Measurements from ENCODE around the gene DGKH. TPM values are rescaled to one million over a fixed set of nuclear protein-coding genes. Genes with fewer than 3 reads are reported as not detected.

The DGKH gene
- total RNA-seq, 1 experiment from 2014 or later, result 7.3 TPM

DNA sequence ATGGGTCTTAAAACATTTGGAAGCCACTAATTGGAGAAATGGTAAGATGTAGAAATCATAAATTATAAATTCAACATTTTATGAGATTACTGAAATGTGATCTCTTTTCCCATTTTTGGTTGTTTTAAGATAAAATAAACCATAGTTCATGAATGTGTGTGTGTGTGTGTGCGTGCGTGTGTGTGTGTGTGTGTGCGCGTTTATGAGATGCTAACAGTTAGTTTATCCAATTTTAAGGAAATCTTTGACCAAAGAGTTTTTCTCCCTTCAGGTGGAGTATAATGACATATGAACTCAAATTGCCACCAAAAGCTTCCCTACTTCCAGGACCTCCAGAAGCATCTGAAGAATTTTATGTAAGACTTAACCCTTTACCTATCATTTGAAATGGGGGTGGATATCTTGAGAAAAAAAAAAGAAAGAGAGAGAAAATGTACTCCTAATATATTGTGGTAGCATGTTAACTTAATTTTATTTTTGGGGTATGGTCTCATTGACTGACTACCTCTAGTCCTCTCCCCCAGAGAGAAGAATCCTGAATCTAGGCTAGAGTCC lies 125.4 kb downstream of the DGKH start:
- no peak overlapping the region for H3K4me3 ChIP-seq (ENCODE audit: low read length)
- no peak overlapping the region for H3K9ac ChIP-seq (ENCODE audit: low read length)
- no peak overlapping the region for H2AFZ ChIP-seq (ENCODE audit: low read length)
- no peaks in the 10 kb centered on the region for H3K9me2 ChIP-seq (replicated peaks; ENCODE audit: insufficient read depth, low read length)
- H3K27ac ChIP-seq (ENCODE audit: low read length), result no peak overlapping the region
- H3K79me2 ChIP-seq (ENCODE audit: low read length), result no peaks in the 10 kb centered on the region
- no peak for DNase-seq
- no peaks in the 10 kb centered on the region for H3K27me3 ChIP-seq (ENCODE audit: low read length)
- H3K36me3 ChIP-seq (ENCODE audit: insufficient read depth, low read length), result no peaks in the 10 kb centered on the region
- H3K4me1 ChIP-seq (ENCODE audit: low read length), result no peaks in the 10 kb centered on the region
- H4K20me1 ChIP-seq (ENCODE audit: insufficient read depth, low read depth, low read length), result no peaks in the 10 kb centered on the region
- no peaks in the 10 kb centered on the region for H3K9me3 ChIP-seq (ENCODE audit: low read length)
- H3K4me2 ChIP-seq (ENCODE audit: low read depth, low read length, poor library complexity, severe bottlenecking), result no peak overlapping the region

DNA sequence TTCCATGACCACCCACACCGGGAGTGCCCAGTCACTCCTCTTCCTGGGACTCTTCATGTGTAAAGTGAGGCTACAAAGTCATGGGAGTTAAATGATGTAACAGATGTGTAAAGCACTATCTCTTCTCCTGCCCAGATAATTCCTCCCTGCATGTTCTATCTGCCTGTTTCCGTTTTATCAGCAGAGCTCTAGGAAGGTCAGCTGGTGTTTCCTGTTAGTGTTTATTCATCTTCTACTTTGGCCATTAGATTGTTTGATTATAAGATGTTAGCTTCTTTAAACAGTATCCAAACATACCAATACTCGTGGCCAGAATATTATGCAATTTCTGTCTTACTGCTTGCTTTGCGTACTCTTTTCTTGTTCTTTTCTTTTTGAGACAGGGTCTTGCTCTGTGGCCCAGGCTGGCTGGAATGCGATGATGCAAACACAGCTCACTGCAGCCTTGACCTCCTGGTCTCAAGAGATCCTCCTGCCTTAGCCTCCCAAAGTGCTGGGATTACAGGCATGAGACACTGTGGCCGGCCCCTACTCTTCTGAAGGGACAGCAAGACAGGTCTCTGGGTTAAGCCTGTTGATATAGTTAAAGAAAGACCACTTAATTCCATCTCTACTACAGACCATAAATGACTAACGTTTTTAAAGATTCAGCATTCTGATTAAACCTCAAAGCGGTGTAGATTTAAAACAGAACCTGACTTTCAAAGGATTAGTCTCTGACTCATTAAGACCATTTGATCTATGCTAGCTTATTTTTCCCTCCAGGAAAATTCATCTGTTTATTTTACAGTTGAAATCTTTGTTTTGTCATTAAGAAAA lies 126.1 kb downstream of the DGKH start:
- no peak overlapping the region for H3K27ac ChIP-seq (ENCODE audit: low read length)
- H3K36me3 ChIP-seq (ENCODE audit: insufficient read depth, low read length), result no peaks in the 10 kb centered on the region
- H2AFZ ChIP-seq (ENCODE audit: low read length), result no peak overlapping the region
- H3K27me3 ChIP-seq (ENCODE audit: low read length), result no peaks in the 10 kb centered on the region
- DNase-seq, result no peak
- no peak overlapping the region for H3K4me3 ChIP-seq (ENCODE audit: low read length)
- H3K9ac ChIP-seq (ENCODE audit: low read length), result no peak overlapping the region
- no peaks in the 10 kb centered on the region for H3K9me2 ChIP-seq (replicated peaks; ENCODE audit: insufficient read depth, low read length)
- H3K79me2 ChIP-seq (ENCODE audit: low read length), result no peaks in the 10 kb centered on the region
- H3K4me2 ChIP-seq (ENCODE audit: low read depth, low read length, poor library complexity, severe bottlenecking), result no peak overlapping the region
- no peaks in the 10 kb centered on the region for H3K9me3 ChIP-seq (ENCODE audit: low read length)
- H4K20me1 ChIP-seq (ENCODE audit: insufficient read depth, low read depth, low read length), result no peaks in the 10 kb centered on the region
- no peaks in the 10 kb centered on the region for H3K4me1 ChIP-seq (ENCODE audit: low read length)

DNA sequence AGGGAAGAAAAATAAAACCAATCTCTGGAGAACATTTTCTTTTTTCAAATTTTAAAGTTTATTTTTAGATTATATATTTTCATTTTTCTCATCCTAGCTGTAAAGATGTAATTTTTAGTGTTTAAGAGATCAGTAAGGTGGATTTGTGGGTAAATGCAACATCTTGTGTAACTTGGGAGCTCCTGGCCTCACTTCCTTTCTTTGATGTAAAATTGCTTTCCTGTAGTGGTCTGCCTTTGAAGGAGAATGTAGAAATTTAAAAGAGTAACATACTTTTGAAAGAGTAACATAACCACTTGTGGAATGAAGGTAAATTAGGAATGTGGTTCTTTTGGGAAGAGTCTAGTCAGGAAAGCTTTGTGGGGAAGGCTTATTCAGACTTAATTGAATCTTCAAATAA lies 127.8 kb downstream of the DGKH start:
- DNase-seq, result no peak
- no peak overlapping the region for H3K27ac ChIP-seq (ENCODE audit: low read length)
- H3K79me2 ChIP-seq (ENCODE audit: low read length), result no peaks in the 10 kb centered on the region
- no peaks in the 10 kb centered on the region for H3K9me3 ChIP-seq (ENCODE audit: low read length)
- no peaks in the 10 kb centered on the region for H3K9me2 ChIP-seq (replicated peaks; ENCODE audit: insufficient read depth, low read length)
- no peak overlapping the region for H3K4me2 ChIP-seq (ENCODE audit: low read depth, low read length, poor library complexity, severe bottlenecking)
- H3K9ac ChIP-seq (ENCODE audit: low read length), result no peak overlapping the region
- no peaks in the 10 kb centered on the region for H4K20me1 ChIP-seq (ENCODE audit: insufficient read depth, low read depth, low read length)
- H3K4me3 ChIP-seq (ENCODE audit: low read length), result no peak overlapping the region
- H2AFZ ChIP-seq (ENCODE audit: low read length), result no peak overlapping the region
- H3K4me1 ChIP-seq (ENCODE audit: low read length), result peaks cover under 1% of the 10 kb centered on the region
- no peaks in the 10 kb centered on the region for H3K36me3 ChIP-seq (ENCODE audit: insufficient read depth, low read length)
- no peaks in the 10 kb centered on the region for H3K27me3 ChIP-seq (ENCODE audit: low read length)

DNA sequence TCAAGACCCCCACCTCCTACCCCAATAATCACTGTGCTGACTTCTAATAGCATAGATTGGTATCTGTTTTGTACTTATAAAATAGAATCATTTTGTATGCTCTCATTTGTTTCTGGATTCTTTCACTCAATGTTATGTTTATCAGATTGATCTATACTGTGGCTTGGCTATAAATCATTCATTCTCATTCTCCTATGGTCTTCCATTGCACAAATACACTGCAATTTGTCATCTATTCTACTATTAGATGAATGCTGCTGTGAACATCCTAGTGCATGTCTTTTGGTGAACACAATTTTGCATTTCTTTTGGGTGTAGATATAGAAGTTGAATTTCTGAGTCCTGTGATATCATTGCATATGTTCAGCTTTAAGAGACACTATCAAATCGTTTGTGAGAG lies 128.7 kb downstream of the DGKH start:
- Histone ChIP-seq H3K36me3 (ENCODE audit: insufficient read depth, low read length) (no peaks in the 10 kb centered on the region), H3K79me2 (ENCODE audit: low read length) (no peaks in the 10 kb centered on the region), H3K27ac (ENCODE audit: low read length) (no peak overlapping the region), H3K9ac (ENCODE audit: low read length) (no peak overlapping the region), H3K27me3 (ENCODE audit: low read length) (no peaks in the 10 kb centered on the region), H3K9me2 (replicated peaks; ENCODE audit: insufficient read depth, low read length) (no peaks in the 10 kb centered on the region), H4K20me1 (ENCODE audit: insufficient read depth, low read depth, low read length) (no peaks in the 10 kb centered on the region), H3K4me3 (ENCODE audit: low read length) (no peak overlapping the region), H3K9me3 (ENCODE audit: low read length) (no peaks in the 10 kb centered on the region), H3K4me2 (ENCODE audit: low read depth, low read length, poor library complexity, severe bottlenecking) (no peak overlapping the region), H3K4me1 (ENCODE audit: low read length) (peaks cover 6% of the 10 kb centered on the region), H2AFZ (ENCODE audit: low read length) (no peak overlapping the region)
- DNase-seq, result no peak

DNA sequence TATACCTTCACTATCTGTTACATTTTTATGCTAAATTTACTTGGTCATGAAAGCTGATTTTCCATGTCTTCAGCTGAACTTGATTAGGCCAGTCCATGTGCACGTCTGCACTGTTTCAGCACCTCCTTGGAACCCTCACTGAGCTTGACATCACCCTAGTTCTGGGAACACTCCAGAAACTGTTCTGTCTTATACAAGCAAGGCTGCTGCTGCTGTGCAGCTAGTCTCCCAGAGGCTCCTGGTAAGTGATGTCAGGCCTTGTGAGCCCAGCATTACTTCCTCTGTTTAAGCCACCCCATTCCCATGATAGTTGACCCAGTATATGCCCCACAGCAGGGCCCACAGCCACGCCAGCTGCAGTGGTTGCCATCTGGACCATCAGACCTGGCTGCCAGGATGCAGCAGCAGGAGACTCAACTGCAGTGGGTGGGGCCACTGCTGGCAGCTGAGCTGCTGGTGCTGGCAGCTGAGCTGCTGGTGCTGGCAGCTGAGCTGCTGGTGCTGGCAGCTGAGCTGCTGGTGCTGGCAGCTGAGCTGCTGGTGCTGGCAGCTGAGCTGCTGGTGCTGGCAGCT lies 133.0 kb downstream of the DGKH start:
- no peaks in the 10 kb centered on the region for H3K36me3 ChIP-seq (ENCODE audit: insufficient read depth, low read length)
- H3K9ac ChIP-seq (ENCODE audit: low read length), result no peak overlapping the region
- no peaks in the 10 kb centered on the region for H3K9me3 ChIP-seq (ENCODE audit: low read length)
- no peak overlapping the region for H3K4me2 ChIP-seq (ENCODE audit: low read depth, low read length, poor library complexity, severe bottlenecking)
- no peaks in the 10 kb centered on the region for H3K27me3 ChIP-seq (ENCODE audit: low read length)
- H4K20me1 ChIP-seq (ENCODE audit: insufficient read depth, low read depth, low read length), result no peaks in the 10 kb centered on the region
- no peak overlapping the region for H3K27ac ChIP-seq (ENCODE audit: low read length)
- H3K79me2 ChIP-seq (ENCODE audit: low read length), result no peaks in the 10 kb centered on the region
- no peak overlapping the region for H2AFZ ChIP-seq (ENCODE audit: low read length)
- H3K4me3 ChIP-seq (ENCODE audit: low read length), result no peak overlapping the region
- peaks cover 6% of the 10 kb centered on the region for H3K4me1 ChIP-seq (ENCODE audit: low read length)
- no peaks in the 10 kb centered on the region for H3K9me2 ChIP-seq (replicated peaks; ENCODE audit: insufficient read depth, low read length)
- DNase-seq, result no peak

DNA sequence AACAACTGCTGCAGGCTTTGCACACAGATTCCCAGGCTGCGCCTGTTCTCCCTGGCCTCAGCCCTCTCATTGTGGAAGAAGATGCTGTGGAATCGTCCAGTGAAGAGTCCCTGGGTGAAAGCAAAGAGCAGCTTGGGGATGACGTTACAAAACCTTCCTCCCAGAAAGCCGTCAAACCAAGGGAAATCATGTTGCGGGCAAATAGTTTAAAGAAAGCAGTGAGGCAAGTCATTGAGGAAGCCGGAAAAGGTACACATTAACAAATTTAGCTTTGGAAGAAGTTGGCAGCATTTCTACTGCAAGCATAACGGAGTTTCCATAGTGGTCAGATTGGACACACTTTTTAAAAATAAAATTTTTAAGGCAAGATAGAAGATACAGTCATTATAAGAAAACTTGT lies 140.6 kb downstream of the DGKH start:
- Histone ChIP-seq H3K4me3 (ENCODE audit: low read length) (no peak overlapping the region), H3K79me2 (ENCODE audit: low read length) (no peaks in the 10 kb centered on the region), H2AFZ (ENCODE audit: low read length) (no peak overlapping the region)

DNA sequence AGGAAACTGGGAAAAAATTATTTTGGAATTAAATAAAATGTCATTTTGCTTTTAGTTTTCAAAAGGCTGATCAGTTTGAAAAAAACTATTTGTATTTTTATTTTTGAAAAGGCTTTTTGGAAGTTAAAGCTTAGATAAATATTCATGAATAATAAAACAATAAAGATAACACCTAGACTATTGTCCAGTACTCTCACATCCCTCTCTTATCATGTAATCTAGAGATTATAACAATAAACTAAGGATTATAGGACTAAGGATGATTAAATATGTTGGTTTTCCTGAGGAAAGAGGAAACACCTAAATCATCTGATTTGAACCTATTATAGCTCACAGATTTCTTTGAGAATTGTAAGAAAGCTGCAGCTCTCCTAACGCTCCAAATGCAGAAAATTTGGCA lies 142.1 kb downstream of the DGKH start:
- no peak overlapping the region for H2AFZ ChIP-seq (ENCODE audit: low read length)

More for the DNA sequence above, 140.6 kb downstream of the DGKH start:
- Histone ChIP-seq H4K20me1 (ENCODE audit: insufficient read depth, low read depth, low read length) (no peaks in the 10 kb centered on the region), H3K36me3 (ENCODE audit: insufficient read depth, low read length) (no peaks in the 10 kb centered on the region), H3K4me1 (ENCODE audit: low read length) (no peaks in the 10 kb centered on the region), H3K9me2 (replicated peaks; ENCODE audit: insufficient read depth, low read length) (no peaks in the 10 kb centered on the region; the same call in 1 of the 2 replicates), H3K4me2 (ENCODE audit: low read depth, low read length, poor library complexity, severe bottlenecking) (no peak overlapping the region), H3K27me3 (ENCODE audit: low read length) (no peaks in the 10 kb centered on the region), H3K9ac (ENCODE audit: low read length) (no peak overlapping the region), H3K27ac (ENCODE audit: low read length) (no peak overlapping the region), H3K9me3 (ENCODE audit: low read length) (no peaks in the 10 kb centered on the region)
- no peak for DNase-seq

DNA sequence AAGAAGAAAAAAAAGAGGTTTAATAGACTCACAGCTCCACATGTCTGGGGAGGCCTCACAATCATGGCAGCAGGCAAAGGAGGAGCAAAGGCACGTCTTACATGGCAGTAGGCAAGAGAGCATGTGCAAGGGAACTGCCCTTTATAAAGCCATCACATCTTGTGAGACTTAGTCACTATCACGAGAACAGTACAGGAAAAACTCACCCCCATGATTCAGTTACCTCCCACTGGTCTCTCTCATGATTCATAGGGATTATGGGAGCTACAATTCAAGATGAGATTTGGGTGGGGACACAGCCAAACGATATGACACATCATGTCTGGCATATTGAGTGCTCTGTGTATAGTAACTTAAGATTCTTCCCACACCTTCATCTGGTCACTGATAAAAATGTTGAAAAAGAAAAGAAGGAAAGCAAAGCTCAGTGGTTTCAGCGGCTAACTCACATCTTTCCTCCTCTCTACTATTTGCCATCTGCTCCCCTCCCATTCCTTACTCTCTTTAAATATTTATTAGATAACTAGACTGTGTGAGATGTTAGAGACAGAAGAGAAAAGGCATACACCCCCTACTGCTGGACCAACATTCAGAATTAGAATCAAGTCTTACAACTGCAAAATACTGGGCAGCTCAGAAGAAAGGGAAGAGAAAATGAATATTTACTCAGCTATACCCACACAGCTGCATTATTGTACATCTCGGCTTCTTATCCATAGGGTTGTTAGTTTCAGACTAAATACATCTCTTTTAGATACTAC lies 163.4 kb downstream of the DGKH start:
- Histone ChIP-seq H3K4me2 (ENCODE audit: low read depth, low read length, poor library complexity, severe bottlenecking) (no peak overlapping the region), H3K4me1 (ENCODE audit: low read length) (peaks cover 6% of the 10 kb centered on the region), H3K9me2 (replicated peaks; ENCODE audit: insufficient read depth, low read length) (no peaks in the 10 kb centered on the region), H2AFZ (ENCODE audit: low read length) (no peak overlapping the region), H3K9ac (ENCODE audit: low read length) (no peak overlapping the region), H3K9me3 (ENCODE audit: low read length) (no peaks in the 10 kb centered on the region), H3K4me3 (ENCODE audit: low read length) (no peak overlapping the region), H3K79me2 (ENCODE audit: low read length) (no peaks in the 10 kb centered on the region), H3K27ac (ENCODE audit: low read length) (no peak overlapping the region), H3K36me3 (ENCODE audit: insufficient read depth, low read length) (no peaks in the 10 kb centered on the region; the same call in 1 of the 2 replicates), H3K27me3 (ENCODE audit: low read length) (no peaks in the 10 kb centered on the region), H4K20me1 (ENCODE audit: insufficient read depth, low read depth, low read length) (no peaks in the 10 kb centered on the region)
- DNase-seq, result no peak

More for the DNA sequence above, 142.1 kb downstream of the DGKH start:
- H3K79me2 ChIP-seq (ENCODE audit: low read length), result no peaks in the 10 kb centered on the region
- H3K9me3 ChIP-seq (ENCODE audit: low read length), result no peaks in the 10 kb centered on the region
- H3K27ac ChIP-seq (ENCODE audit: low read length), result no peak overlapping the region
- H3K9me2 ChIP-seq (replicated peaks; ENCODE audit: insufficient read depth, low read length), result no peaks in the 10 kb centered on the region; the same call in 1 of the 2 replicates
- DNase-seq, result no peak
- H3K9ac ChIP-seq (ENCODE audit: low read length), result no peak overlapping the region
- no peaks in the 10 kb centered on the region for H3K4me1 ChIP-seq (ENCODE audit: low read length)
- H3K4me2 ChIP-seq (ENCODE audit: low read depth, low read length, poor library complexity, severe bottlenecking), result no peak overlapping the region
- no peaks in the 10 kb centered on the region for H3K27me3 ChIP-seq (ENCODE audit: low read length)
- H4K20me1 ChIP-seq (ENCODE audit: insufficient read depth, low read depth, low read length), result no peaks in the 10 kb centered on the region
- H3K4me3 ChIP-seq (ENCODE audit: low read length), result no peak overlapping the region
- no peaks in the 10 kb centered on the region for H3K36me3 ChIP-seq (ENCODE audit: insufficient read depth, low read length)
